ENCODE results near the gene SPATC1L.
"Not testable (repeated sequence)": the region's sequence is repeated elsewhere in the genome, so short reads cannot be mapped to it uniquely, and the experiment has no call there.

Gene SPATC1L

GRCh38 chr21:46184625-46185555 is 631 bp upstream of the SPATC1L start:
- DNase-seq (ENCODE audit: low read depth in 1 of 2, low spot score in 1 of 2), result peak; percentile 21 to 50

GRCh38 chr21:46183337-46183909 is 836 bp downstream of the SPATC1L start:
- not testable (repeated sequence) for DNase-seq (ENCODE audit: low read depth in 1 of 2, low spot score in 1 of 2)

- no peak for DNase-seq (ENCODE audit: low read depth in 1 of 2, low spot score in 1 of 2)
Observed at GRCh38 chr21:46182548-46183336, 1.5 kb downstream of the SPATC1L start.

- DNase-seq (ENCODE audit: low read depth in 1 of 2, low spot score in 1 of 2), result no peak
Observed at GRCh38 chr21:46181953-46182547, 2.2 kb downstream of the SPATC1L start.

- DNase-seq (ENCODE audit: low read depth in 1 of 2, low spot score in 1 of 2), result no peak
Observed at GRCh38 chr21:46181436-46181835, 2.8 kb downstream of the SPATC1L start.

- no peak for DNase-seq (ENCODE audit: low read depth in 1 of 2, low spot score in 1 of 2)
Observed at GRCh38 chr21:46180778-46181391, 3.4 kb downstream of the SPATC1L start.

GRCh38 chr21:46180079-46180722 is 4.1 kb downstream of the SPATC1L start:
- no peak for DNase-seq (ENCODE audit: low read depth in 1 of 2, low spot score in 1 of 2)

GRCh38 chr21:46179708-46180078 is 4.6 kb downstream of the SPATC1L start:
- no peak for DNase-seq (ENCODE audit: low read depth in 1 of 2, low spot score in 1 of 2)

GRCh38 chr21:46178961-46179360 is 5.3 kb downstream of the SPATC1L start:
- no peak for DNase-seq (ENCODE audit: low read depth in 1 of 2, low spot score in 1 of 2)

GRCh38 chr21:46176443-46177129 is 7.7 kb downstream of the SPATC1L start:
- DNase-seq (ENCODE audit: low read depth in 1 of 2, low spot score in 1 of 2), result not testable (repeated sequence)

GRCh38 chr21:46173573-46173972 is 10.7 kb downstream of the SPATC1L start:
- DNase-seq (ENCODE audit: low read depth in 1 of 2, low spot score in 1 of 2), result no peak

GRCh38 chr21:46172863-46173528 is 11.3 kb downstream of the SPATC1L start:
- DNase-seq (ENCODE audit: low read depth in 1 of 2, low spot score in 1 of 2), result no peak

- DNase-seq (ENCODE audit: low read depth in 1 of 2, low spot score in 1 of 2), result no peak
Observed at GRCh38 chr21:46171996-46172862, 12.0 kb downstream of the SPATC1L start.

- DNase-seq (ENCODE audit: low read depth in 1 of 2, low spot score in 1 of 2), result no peak
Observed at GRCh38 chr21:46171585-46171984, 12.7 kb downstream of the SPATC1L start.

- not testable (repeated sequence) for DNase-seq (ENCODE audit: low read depth in 1 of 2, low spot score in 1 of 2)
Observed at GRCh38 chr21:46170436-46171193, 13.6 kb downstream of the SPATC1L start.

- DNase-seq (ENCODE audit: low read depth in 1 of 2, low spot score in 1 of 2), result no peak
Observed at GRCh38 chr21:46168659-46169386, 15.4 kb downstream of the SPATC1L start.

- DNase-seq (ENCODE audit: low read depth in 1 of 2, low spot score in 1 of 2), result no peak
Observed at GRCh38 chr21:46168238-46168637, 16.0 kb downstream of the SPATC1L start.
